NB4 (cell line): ENCODE results near the gene CPVL.
A peak's percentile ranks its signal among the peaks of the same experiment; 100 is the strongest.

Experiments used
- DNase-seq: peaks from one replicate; pipeline ENCODE4 v3.0.0; 2010; ENCODE audit warnings: low read depth
- H3K4me3 ChIP-seq: one replicate; pipeline ENCODE4 v1.5.1; 2011; ENCODE audit warnings: mild to moderate bottlenecking, low read depth, low read length, moderate library complexity
- MAX ChIP-seq: IDR thresholded peaks from 2 replicates; pipeline ENCODE4 v1.6.1; 2011; ENCODE audit warnings: low read depth, low read length
- MYC ChIP-seq: IDR thresholded peaks from 2 replicates; pipeline ENCODE4 v1.6.1; 2011; ENCODE audit warnings: low read depth, low read length
- POLR2A ChIP-seq: IDR thresholded peaks from 2 replicates; pipeline ENCODE4 v1.6.1; 2011; ENCODE audit warnings: mild to moderate bottlenecking; ENCODE audit not compliant: insufficient read length; ENCODE audit errors: extremely low read depth
- TF ChIP-seq, protein P1 (sequence below): IDR thresholded peaks from one replicate; pipeline ENCODE4 v1.5.1; 2012; ENCODE audit warnings: low read depth, low read length

CPVL gene

DNA sequence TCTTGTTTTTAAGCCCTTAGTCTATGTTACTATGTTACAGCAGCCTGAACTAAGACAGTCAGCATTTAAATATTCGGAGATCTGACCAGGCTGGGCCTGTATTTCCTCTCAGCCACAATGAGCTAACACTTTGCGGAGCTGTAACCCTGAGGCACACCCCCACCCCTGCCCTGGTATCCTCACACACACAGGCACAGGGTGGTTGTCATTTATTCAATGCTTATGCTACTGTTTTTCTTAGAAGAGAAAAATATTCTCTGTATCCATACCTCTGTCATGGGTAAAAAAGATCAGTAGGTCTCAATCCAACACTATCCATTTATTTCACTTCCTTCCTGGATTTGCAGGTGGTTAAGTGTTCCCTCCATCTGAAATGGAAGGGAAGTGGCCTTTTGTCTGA, 107.9 kb downstream of the CPVL start:
- DNase-seq: no peak
- no peak for TF ChIP-seq POLR2A
- TF ChIP-seq, protein P1, sequence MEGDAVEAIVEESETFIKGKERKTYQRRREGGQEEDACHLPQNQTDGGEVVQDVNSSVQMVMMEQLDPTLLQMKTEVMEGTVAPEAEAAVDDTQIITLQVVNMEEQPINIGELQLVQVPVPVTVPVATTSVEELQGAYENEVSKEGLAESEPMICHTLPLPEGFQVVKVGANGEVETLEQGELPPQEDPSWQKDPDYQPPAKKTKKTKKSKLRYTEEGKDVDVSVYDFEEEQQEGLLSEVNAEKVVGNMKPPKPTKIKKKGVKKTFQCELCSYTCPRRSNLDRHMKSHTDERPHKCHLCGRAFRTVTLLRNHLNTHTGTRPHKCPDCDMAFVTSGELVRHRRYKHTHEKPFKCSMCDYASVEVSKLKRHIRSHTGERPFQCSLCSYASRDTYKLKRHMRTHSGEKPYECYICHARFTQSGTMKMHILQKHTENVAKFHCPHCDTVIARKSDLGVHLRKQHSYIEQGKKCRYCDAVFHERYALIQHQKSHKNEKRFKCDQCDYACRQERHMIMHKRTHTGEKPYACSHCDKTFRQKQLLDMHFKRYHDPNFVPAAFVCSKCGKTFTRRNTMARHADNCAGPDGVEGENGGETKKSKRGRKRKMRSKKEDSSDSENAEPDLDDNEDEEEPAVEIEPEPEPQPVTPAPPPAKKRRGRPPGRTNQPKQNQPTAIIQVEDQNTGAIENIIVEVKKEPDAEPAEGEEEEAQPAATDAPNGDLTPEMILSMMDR: no peak
- no peak for TF ChIP-seq MYC
- TF ChIP-seq MAX: no peak

GRCh38 chr7:29035044-29035740, 111.1 kb downstream of the CPVL start:
- TF ChIP-seq POLR2A (no peak), MAX (no peak), MYC (no peak)
- TF ChIP-seq, protein P1: no peak
- H3K4me3 ChIP-seq: no peak overlapping the region
- peak; percentile 36 for DNase-seq

More for the DNA sequence above, 107.9 kb downstream of the CPVL start:
- H3K4me3 ChIP-seq: no peak overlapping the region

DNA sequence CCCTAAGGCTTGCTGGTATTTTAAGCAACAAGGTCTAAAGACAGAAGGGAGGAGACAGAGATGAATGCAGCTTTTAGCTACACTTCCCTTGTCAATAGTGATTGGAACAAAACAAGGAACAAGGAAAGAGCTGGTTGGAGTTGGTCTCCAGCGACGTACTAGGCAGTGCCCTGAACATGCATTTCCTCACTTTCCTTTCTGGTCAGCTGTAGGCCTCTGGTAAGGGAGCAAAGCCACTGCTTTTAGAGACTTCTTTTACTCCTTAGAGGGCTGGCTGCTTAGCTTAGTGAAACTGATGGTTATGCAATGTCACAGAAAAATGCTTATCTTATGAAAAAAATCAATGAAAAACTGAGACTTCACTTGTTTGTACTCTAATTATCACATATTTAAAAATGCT, 112.8 kb downstream of the CPVL start:
- no peak overlapping the region for H3K4me3 ChIP-seq
- DNase-seq: no peak
- TF ChIP-seq, protein P1: no peak
- no peak for TF ChIP-seq MYC
- TF ChIP-seq POLR2A: no peak
- no peak for TF ChIP-seq MAX

- H3K4me3 ChIP-seq: no peak overlapping the region
- no peak for DNase-seq
- TF ChIP-seq MAX: no peak
Observed at GRCh38 chr7:29032146-29032545, 114.2 kb downstream of the CPVL start.

GRCh38 chr7:29030781-29031275, 115.5 kb downstream of the CPVL start:
- TF ChIP-seq POLR2A (no peak), MAX (no peak)
- TF ChIP-seq, protein P1: no peak
- DNase-seq: no peak
- no peak overlapping the region for H3K4me3 ChIP-seq

DNA sequence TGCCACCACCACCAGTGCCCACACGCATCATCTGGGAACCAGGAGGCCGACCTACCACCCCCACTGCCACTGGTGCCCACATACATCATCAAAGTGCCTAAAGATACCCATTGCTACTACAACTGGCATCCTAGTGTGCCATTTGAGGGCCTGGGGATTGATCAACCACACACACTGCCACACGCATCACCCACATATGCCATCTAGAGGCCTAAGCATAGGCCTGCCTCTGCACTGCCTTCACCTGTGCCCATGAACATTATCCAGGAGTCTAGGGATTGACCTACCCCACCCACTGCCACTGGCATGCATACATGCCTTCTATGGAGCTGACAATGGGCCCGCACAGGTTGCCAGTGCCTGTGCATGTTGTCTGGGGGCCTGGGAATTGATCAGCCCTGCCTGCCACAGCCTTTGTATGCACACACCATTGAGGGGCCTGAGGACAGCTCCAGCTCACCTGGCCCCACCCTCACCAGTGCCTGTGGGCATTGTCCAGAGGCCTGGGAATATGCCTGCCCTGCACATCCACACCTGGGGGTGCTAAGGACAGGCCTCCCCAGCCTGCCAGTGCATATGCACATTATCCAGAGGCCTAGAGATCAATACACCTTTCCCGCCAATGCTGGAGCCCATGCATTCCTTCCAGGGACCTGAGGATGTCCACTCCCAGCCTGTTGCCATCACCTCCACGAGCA, 123.9 kb downstream of the CPVL start:
- TF ChIP-seq, protein P1: no peak
- no peak for TF ChIP-seq POLR2A
- no peak for TF ChIP-seq MAX
- no peak for TF ChIP-seq MYC
- H3K4me3 ChIP-seq: no peak overlapping the region
- DNase-seq: no peak
